GM21737 (cell line): ENCODE results near the gene ZNF423.
"Not testable (repeated sequence)": the region's sequence is repeated elsewhere in the genome, so short reads cannot be mapped to it uniquely, and the experiment has no call there.

Source experiments
- ATAC-seq: cut with Tn5 transposase; IDR thresholded peaks from one replicate; pipeline ENCODE4 v1.9.1; 2021; ENCODE audit warnings: mild to moderate bottlenecking, moderate library complexity; ENCODE audit not compliant: unreplicated experiment

Gene ZNF423

DNA sequence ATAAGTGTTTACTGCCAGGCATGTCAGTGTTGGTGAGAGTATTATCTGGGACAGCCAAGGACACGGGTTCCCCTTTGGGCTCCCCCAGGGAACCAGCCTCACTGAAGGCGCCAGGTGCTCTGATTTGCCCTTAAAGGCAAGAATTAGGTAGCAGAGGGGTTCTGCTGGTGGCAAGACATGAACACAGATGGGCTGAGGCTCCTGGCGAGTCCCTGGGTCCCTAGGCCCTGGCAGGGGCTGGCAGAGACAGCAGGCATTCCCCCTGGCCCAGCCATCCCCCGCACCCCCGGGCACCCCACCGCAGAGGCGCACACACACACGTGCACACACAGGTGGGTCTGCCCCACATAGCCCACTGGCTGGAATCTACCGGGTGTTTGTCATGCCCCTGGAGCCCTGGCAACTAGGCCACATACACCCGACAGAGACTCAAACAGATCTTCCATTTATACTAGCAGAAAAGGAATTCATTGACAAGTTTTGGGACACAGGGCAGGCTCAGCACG lies 329.0 kb downstream of the ZNF423 start:
- ATAC-seq: no peak

- no peak for ATAC-seq
These were observed 331.0 kb downstream of the ZNF423 start for GRCh38 chr16:49524947-49525315.

GRCh38 chr16:49524216-49524946 lies 331.5 kb downstream of the ZNF423 start:
- ATAC-seq: no peak

DNA sequence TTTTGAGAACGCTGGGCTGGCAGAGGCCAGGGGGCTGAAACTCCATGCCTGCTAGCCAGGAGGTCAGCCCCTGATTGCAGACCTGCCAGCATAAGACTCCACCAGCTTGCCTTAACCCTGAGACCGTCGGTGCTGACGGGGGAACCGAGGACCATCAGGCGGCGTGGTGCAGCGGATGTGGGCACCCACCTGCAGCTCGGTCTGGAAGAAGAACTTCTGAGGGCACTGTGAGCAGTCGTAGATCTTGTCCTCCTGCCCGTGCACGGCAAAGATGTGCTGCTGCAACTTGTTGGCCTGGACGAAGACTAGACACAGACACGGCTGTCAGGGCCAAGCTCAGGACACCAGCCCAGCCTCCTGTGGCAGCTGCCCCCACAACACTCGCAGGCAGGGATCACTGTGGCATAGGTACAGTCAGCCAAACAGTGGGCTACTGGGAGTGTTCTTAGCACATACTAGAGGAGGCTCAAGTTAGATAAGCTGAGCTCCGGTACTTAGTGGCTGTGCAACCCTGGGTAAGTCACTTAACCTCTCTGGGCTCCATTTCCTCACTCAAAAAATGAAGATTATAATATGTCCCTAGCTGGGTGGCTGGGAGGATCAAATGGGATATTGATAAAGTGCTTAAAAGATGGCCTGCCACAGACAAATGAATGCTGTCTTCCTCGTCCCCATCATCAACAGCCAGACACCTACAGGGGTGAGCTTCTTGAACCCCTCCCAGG lies 332.3 kb downstream of the ZNF423 start:
- ATAC-seq: no peak

GRCh38 chr16:49521734-49522325 lies 334.1 kb downstream of the ZNF423 start:
- no peak for ATAC-seq

DNA sequence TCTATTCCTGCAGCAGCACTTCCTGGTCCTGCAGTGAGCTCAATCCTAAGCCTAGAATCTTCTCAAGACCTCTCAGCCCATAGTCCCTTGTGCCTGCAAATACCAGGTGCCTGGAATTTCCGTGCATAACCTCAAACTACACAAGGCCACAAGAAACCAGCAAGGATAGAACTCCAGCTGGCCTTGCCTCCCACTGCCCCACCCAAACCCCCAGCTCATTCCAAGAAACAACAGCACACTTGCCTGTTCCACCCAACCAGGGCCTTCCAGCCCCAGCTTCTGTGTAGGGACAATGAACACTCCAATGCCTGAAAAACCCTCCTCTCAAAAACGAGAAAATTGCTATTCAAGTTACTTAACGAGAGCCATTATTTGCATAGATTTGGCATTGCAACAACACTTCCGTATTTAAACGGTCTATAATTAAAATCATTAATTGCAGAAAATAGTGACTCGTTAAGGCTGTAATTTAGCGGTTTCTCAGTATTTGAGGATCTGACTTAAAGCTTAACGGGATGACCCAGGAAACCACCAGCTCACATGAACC lies 335.3 kb downstream of the ZNF423 start:
- ATAC-seq: no peak

GRCh38 chr16:49519741-49520140 lies 336.2 kb downstream of the ZNF423 start:
- no peak for ATAC-seq

DNA sequence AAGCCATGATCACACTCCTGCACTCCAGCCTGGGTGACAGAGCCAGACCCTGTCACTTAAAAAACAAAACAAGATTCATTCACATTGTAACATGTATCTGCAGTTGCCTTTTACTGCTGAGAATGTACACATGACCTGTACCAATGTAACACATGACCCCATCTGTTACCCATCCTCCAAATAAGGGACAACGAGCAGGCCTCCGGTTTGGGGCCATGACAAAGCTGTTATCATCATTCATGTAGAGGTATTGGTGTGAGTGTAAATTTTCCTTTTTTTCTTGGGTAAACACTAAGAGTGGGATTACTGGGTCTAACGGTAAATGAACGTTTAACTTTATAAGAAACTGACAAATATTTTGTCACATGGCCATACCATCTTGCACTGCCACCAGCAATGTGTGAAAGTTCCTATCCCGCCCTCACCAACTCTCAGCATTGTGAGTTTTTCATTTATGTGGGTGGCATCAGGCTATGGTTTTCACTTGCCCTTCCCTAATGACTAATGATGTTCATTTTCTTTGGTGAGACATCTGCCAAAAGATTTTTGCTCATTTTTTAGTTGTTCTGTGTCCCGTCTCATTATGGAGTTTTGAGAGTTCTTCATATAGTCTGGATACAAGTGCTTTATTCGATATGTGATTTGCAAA lies 336.8 kb downstream of the ZNF423 start:
- no peak for ATAC-seq

GRCh38 chr16:49516382-49517036 lies 339.4 kb downstream of the ZNF423 start:
- no peak for ATAC-seq

- no peak for ATAC-seq
These were observed 340.1 kb downstream of the ZNF423 start for GRCh38 chr16:49515861-49516260.

GRCh38 chr16:49515016-49515565 lies 340.8 kb downstream of the ZNF423 start:
- no peak for ATAC-seq

- no peak for ATAC-seq
These were observed 341.6 kb downstream of the ZNF423 start for GRCh38 chr16:49514073-49514980.

GRCh38 chr16:49513040-49513439 lies 342.9 kb downstream of the ZNF423 start:
- ATAC-seq: no peak

DNA sequence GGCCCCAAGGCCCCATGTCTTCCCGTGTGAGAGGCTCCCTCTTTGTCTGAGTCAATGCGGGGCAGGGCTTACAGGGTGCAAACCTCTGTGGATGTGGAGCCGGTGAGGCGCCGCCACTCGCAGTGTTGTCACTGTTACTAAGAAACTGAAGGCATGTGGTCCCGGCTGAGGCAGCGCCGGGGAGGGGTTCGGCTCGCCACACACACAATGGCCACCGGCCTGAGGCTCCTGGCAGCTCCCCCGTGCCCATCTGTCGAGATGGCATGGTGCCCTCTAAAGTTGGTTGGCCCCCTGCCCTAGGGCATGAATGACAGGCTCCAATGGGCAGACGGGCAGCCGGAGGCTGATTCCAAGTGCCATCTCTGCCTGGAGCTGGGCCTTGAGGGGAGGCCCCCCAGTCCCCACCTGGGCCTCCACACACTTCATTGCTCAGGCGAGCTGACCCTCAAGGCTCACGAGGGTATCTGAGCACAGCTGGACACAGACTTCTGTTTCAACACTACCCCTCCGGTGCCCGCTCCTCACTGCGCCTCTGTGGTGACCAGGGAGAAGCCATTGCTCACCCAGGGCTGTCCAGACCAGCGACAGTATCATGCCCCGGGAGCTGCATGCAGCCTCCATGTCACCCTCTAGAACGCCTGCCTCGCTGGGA lies 345.1 kb downstream of the ZNF423 start:
- ATAC-seq: no peak

DNA sequence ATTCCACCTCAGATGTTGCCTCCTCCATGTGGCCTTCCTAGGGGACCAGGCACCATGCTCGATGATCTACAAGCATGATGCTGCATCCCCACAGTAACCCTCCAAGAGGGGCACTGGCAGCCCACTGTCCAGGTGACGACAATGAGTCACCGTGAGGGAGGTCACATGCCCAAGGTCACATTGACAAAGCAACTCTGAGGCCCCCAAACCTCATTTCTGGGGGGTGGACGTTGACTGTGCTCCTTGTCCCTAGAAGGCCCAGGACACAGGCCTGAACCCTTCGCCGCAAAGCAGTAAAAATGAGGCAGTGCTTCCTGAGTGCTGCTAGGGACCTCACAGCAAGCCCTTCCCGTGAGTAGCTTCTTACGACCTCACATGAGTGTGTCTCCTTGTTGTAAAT lies 345.8 kb downstream of the ZNF423 start:
- no peak for ATAC-seq

- not testable (repeated sequence) for ATAC-seq
These were observed 349.6 kb downstream of the ZNF423 start for GRCh38 chr16:49506058-49507013.

GRCh38 chr16:49505556-49505955 lies 350.4 kb downstream of the ZNF423 start:
- ATAC-seq: no peak

GRCh38 chr16:49504626-49505025 lies 351.3 kb downstream of the ZNF423 start:
- no peak for ATAC-seq
